Stimulated activated CD4-positive, alpha-beta T cell treated with anti-CD3 and anti-CD28 coated beads, Interleukin-2, amount 100 ng/mL, for 48 hours (primary cell): ENCODE data around the gene RSU1.

Experiments used
- DNase-seq, 2 donors: peaks; one replicate each; pipeline ENCODE4 v3.0.0-alpha.2; 2020

The RSU1 gene

GRCh38 chr10:16735671-16736070 is 81.6 kb downstream of the RSU1 start:
- no peak for DNase-seq

DNA sequence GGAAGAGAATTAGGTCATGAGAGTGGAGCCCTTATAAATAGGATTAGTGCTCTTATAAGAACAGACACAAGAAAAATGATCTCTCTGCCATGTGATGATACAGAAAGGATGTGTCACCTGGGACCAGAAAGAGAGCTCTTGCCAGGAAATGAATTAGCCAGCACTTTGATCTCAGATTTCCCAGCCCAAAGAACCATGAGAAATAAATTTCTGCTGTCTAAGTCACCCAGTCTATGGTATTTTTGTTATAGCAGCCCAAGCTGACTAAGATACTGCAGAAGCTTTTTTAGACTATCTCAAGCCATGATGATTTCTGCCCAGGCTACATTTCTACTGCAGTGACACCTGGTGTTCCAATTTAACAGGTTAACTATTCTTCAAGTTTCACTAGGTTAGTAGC is 84.8 kb downstream of the RSU1 start:
- DNase-seq, result no peak

- DNase-seq, result no peak
These were observed 89.0 kb downstream of the RSU1 start for GRCh38 chr10:16728266-16728665.

GRCh38 chr10:16727666-16728065 is 89.6 kb downstream of the RSU1 start:
- DNase-seq, result no peak

DNA sequence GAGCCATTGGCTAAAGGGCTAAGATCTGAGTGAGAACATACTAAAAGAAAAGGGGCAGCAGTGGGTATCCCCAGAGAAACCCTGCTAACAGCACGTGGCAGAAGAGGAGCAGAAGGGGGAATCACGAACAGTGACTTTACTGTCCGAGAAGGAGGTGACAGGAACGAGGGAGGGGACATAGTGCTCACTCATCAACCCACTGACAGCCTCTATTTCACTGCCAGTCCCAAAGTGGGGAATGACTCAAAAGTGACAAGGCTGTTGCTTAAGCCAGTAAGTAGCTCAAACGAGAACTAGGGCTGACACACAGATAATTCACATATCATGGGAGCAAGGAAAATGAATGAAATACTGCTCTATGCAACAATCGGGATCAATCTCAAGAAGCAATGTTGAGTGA is 92.7 kb downstream of the RSU1 start:
- no peak for DNase-seq

DNA sequence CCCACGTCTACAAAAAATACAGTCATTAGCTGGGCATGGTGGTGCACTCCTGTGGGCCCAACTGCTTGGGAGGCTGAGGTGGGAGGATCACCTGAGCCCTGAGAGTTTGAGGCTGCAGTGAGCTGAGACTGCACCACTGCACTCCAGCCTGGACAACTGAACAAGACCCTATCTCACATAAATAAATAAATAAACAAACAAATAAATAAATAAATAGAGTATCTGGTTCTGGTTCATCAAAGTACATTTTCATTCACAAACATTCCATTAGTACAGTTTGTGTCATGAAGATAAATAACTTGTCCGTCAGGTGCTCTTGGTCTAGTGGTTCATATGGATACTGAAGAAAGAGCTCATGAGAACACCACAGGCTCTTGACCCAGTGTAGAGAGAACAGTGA is 96.4 kb downstream of the RSU1 start:
- no peak for DNase-seq

DNA sequence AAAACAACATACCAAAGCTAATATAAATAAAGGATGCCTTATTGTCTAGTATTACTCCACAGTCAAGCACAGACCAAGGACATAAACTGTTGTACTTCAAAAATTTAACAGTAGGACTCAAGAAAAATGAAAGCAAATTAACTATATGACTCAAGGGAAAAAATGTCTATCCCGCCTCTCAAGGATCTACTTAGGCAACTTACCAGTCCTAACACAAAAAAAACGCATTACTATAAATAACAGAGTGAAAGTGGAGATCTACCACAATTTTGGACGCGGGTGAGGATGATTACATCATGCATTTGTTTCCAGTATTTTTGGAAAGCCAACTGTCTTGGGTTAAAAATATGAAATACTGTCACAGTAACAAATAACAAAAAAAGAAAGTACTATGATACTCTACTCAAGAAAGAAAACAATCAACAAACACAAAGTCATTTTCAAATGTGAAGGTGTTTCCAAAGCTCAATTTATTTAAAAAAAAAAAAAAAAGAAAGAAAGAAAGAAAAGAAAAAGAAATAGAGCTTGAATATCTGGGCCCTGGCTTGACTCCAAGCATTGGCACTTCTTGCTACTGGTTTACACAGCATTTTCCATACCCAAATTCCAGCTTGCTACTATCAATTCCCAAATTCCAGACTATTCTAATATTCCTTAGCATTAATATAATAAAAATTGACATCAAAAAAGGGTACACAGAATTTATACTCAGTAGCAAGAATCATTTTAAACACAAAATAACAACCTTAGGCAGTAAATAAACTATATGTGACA is 99.4 kb downstream of the RSU1 start:
- no peak for DNase-seq

DNA sequence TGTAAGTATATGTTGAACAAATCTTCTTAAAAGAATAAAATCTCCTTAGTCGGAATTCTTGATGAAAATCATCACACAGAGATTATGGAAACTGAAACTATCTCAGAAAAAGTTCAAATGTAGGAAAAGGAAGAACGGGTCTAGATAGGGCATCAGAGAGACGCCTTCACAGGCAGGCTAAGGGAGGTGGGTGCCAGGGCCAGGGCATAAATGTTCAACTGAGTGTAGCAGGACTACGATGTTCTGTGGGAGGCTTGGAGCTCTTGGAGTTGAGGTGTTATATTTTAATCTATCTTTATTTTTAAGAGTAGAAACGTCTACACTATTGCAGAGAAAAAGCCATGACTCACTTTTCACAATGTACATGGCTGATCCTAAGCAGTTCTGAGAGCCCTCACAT is 101.2 kb downstream of the RSU1 start:
- DNase-seq, result no peak

DNA sequence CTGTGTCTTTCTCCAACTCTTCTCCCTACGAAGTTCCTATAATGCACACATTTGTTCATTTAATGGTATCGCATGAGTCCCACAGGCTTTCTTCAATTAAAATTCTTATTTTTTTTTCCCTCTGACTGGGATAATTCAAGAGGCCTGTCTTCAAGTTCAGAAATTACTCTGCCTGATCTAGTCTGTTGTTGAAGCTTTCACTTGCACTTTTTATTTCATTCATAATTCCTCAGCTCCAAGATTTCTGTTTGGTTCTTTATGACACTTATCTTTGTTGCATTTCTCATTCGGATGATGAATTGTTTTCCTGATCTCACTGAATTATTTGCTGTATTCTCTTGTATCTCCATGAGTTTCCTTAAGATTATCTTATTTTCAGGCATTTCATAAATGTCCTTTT is 103.9 kb downstream of the RSU1 start:
- DNase-seq, result no peak

DNA sequence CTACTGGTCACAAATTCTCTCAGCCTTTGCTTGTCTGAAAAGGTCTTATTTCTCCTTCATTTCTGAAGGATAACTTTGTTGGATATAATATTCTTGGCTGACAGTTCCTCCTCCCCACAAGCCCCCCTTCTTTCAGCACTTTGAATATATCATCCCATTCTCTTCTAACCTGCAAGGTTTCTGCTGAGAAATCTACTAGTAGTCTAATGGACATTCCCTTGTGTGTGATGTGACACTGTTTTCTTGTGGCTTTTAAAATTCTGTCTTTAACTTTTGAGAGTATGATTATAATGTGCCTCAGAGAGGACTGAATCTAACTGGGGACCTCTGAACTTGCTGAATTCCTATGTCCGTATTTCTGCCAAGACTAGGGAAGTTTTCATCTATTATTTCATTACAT is 104.3 kb downstream of the RSU1 start:
- DNase-seq, result no peak

GRCh38 chr10:16700331-16700730 is 116.9 kb downstream of the RSU1 start:
- DNase-seq, result no peak

GRCh38 chr10:16699435-16700057 is 117.7 kb downstream of the RSU1 start:
- no peak for DNase-seq

- DNase-seq, result no peak
These were observed 118.8 kb downstream of the RSU1 start for GRCh38 chr10:16698461-16698860.

- no peak for DNase-seq
These were observed 126.8 kb downstream of the RSU1 start for GRCh38 chr10:16690417-16690816.

DNA sequence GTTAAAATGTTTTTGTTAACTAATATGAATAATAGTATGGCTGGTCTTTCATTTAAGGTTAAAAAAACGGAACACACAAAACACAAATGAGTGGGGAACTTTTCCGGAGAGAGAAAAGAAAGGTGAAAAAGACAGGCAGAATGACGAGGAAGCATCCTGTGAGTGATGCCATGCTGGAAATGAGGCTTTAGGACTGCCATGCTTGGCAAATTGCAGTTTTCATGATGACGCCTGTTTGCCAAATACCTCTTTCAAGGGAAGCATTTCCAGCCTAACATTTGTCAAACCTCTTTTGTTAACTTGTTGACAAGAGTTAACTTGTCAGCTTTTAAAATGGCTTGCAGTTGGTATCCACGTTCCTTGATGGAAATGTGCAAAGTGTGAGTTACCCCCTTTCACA is 127.5 kb downstream of the RSU1 start:
- no peak for DNase-seq

GRCh38 chr10:16689227-16689626 is 128.0 kb downstream of the RSU1 start:
- no peak for DNase-seq

DNA sequence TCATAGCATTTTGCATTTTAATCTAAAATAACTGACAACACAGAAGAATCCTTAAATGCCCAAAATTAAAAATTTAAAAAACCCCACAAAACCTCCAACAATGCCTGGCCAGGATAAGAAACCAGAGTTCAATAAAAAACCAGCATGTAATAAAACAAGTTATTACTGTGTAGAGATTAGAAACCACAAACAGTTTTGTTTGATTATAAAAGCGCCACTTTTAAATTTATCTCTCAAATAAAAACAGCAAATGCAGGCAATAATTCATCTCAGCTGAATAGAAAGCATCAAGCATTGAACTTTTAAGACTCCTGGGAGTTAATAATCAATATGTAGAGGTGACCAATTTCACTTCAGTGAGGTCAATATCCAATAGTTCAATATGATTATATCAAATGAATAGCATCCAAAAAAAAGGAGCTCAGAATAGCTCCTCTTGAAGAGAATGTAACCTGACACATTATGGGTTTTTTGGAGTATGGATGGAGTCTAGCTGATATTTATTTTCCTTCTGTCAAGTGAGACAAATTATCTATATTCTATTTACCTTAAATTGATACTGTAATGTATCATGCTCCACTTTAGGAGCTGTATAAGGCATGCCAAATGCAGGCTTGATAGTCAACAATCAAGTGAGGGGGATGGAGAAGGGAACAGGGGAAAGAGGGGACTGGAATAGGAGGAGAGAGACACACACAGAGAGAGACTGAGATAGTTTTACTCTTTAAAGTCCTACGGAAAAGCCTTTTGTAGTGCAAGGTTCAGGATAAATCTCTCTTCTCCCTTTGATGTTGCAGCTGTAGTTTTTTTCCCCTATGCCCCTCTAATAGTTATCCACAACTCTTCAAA is 130.9 kb downstream of the RSU1 start:
- no peak for DNase-seq

GRCh38 chr10:16685551-16685950 is 131.7 kb downstream of the RSU1 start:
- no peak for DNase-seq

GRCh38 chr10:16681521-16681920 is 135.7 kb downstream of the RSU1 start:
- DNase-seq, result no peak

- no peak for DNase-seq
These were observed 137.7 kb downstream of the RSU1 start for GRCh38 chr10:16679511-16679910.

- no peak for DNase-seq
These were observed 141.9 kb downstream of the RSU1 start for GRCh38 chr10:16675334-16675733.

GRCh38 chr10:16674147-16674703 is 143.0 kb downstream of the RSU1 start:
- no peak for DNase-seq

DNA sequence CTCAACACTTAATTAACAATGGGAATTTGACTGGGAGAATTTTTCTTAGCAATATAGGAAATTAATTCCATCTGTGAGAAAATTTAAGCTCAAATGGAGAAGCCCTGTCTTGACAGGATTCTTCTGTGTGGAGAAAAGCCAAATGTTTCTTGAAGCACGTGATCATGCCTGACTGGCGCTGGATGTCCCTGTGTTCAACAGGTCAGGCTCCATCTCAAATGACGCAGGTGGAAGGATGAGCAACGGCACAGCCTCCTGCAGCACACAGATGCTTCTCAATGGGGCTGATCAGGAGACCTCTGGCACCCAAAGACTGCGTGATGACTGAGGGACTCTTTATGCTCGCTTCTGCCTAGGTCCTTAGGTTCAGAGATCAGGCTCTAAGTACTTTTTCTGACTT is 143.8 kb downstream of the RSU1 start:
- DNase-seq, result no peak

- no peak for DNase-seq
These were observed 153.8 kb downstream of the RSU1 start for GRCh38 chr10:16663444-16663843.
